GM12878 (cell line): Measurements from ENCODE around the gene GPSM1. TPM values are rescaled to one million over a fixed set of nuclear protein-coding genes. Genes with fewer than 3 reads are reported as not detected.

ENCODE experiments used
- ATAC-seq: fragments of 200-7000 bp; cut with Tn5 transposase; 3 replicates; pipeline ENCODE4 v1.9.1; 2020; ENCODE audit warnings: mild to moderate bottlenecking, moderate library complexity
- BruUV-seq: library from RNA; stranded (reverse); fragments of 400-500 nt; replicated peaks from 2 replicates; lab custom pipeline; 2021; lab: Mats Ljungman, UMichigan
- CTCF ChIA-PET: fragments of 300-600 bp; sonication (Branson Sonifier 250); formaldehyde crosslinking; extraction: SDS; loops from one replicate; lab custom pipeline; 2021; ENCODE audit warnings: inconsistent platforms; lab: Yijun Ruan, JAX
- POLR2A ChIA-PET: fragments of 350-600 bp; formaldehyde crosslinking; extraction: SDS; loops from one replicate; lab custom pipeline; 2021; ENCODE audit warnings: inconsistent platforms; lab: Charles Lee
- RAD21 ChIA-PET: fragments of 300-600 bp; sonication (Branson Sonifier 250); formaldehyde crosslinking; loops from one replicate; lab custom pipeline; 2023; ENCODE audit warnings: antibody characterized with exemption; ENCODE audit not compliant: unreplicated experiment; lab: Charles Lee
- SMC1A ChIA-PET: fragments of 300-600 bp; sonication (Branson Sonifier 250); formaldehyde crosslinking; loops from one replicate; lab custom pipeline; 2023; ENCODE audit not compliant: unreplicated experiment, uncharacterized antibody; lab: Charles Lee
- DNase-seq: peaks from one replicate; pipeline ENCODE4 v3.0.0-alpha.2; 2011; ENCODE audit warnings: low read depth, low spot score
- FAIRE-seq: peaks from 3 replicates; lab custom pipeline; 2011; peaks lifted over from hg19 to GRCh38; lab: Jason Lieb, UNC
- H2AFZ ChIP-seq: 2 replicates; pipeline ENCODE4 v1.6.0; 2011; ENCODE audit warnings: low read depth, low read length, control low read depth; ENCODE audit not compliant: control insufficient read depth
- H3K27ac ChIP-seq: 2 replicates; pipeline ENCODE4 v1.5.1; 2011; ENCODE audit warnings: control low read depth; ENCODE audit not compliant: control insufficient read depth, insufficient read depth
- H3K27me3 ChIP-seq, 2 experiments: replicated peaks in 1 of 2; 2 replicates each; pipeline versions ENCODE4 v1.6.0 to v1.6.1; 2011; ENCODE audit warnings: low read length in 1 of 2; ENCODE audit not compliant: control insufficient read depth in 2 of 2, insufficient read depth in 2 of 2
- H3K36me3 ChIP-seq, 2 experiments: 2 replicates each; pipeline ENCODE4 v1.5.1; 2011; ENCODE audit warnings: low read length in 1 of 2; ENCODE audit not compliant: control insufficient read depth in 2 of 2, insufficient read depth in 2 of 2
- H3K4me1 ChIP-seq: 2 replicates; pipeline ENCODE4 v1.6.1; 2011; ENCODE audit warnings: mild to moderate bottlenecking, low read length, moderate library complexity, mixed read lengths; ENCODE audit not compliant: control insufficient read depth, insufficient read depth
- H3K4me2 ChIP-seq: 2 replicates; pipeline ENCODE4 v1.6.0; 2011; ENCODE audit warnings: control low read depth; ENCODE audit not compliant: control insufficient read depth, insufficient read depth
- H3K4me3 ChIP-seq: fragments of 200-600 bp; sonication (generic); 2 replicates; pipeline ENCODE4 v1.5.1; 2016
- H3K79me2 ChIP-seq: 2 replicates; pipeline ENCODE4 v1.6.0; 2011; ENCODE audit warnings: low read length; ENCODE audit not compliant: control insufficient read depth, insufficient read depth
- H3K9ac ChIP-seq: 2 replicates; pipeline ENCODE4 v1.8.0; 2011; ENCODE audit warnings: low read length, control low read depth, mixed read lengths; ENCODE audit not compliant: control insufficient read depth, insufficient read depth
- H3K9me3 ChIP-seq: replicated peaks from 3 replicates; pipeline ENCODE4 v1.5.1; 2011; ENCODE audit warnings: mild to moderate bottlenecking, low read length; ENCODE audit not compliant: control insufficient read depth, insufficient read depth
- H4K20me1 ChIP-seq: 2 replicates; pipeline ENCODE4 v1.6.0; 2011; ENCODE audit not compliant: control insufficient read depth, insufficient read depth
- BACH1 ChIP-seq: fragments of 450-650 bp; IDR thresholded peaks from 2 replicates; pipeline ENCODE4 v1.6.1; 2017; ENCODE audit warnings: mild to moderate bottlenecking, borderline replicate concordance
- BHLHE40 ChIP-seq, 2 experiments: fragments of 450-650 bp in 1 of 2; IDR thresholded peaks; 2 replicates each; pipeline ENCODE4 v1.6.1; 2011 to 2017; ENCODE audit warnings: low read depth in 2 of 2, borderline replicate concordance in 1 of 2, improper control_type of control experiment in 1 of 2, low read length in 1 of 2, mild to moderate bottlenecking in 1 of 2
- CHD2 ChIP-seq: IDR thresholded peaks from 2 replicates; pipeline ENCODE4 v1.6.1; 2011; ENCODE audit warnings: low read depth, low read length, improper control_type of control experiment, borderline replicate concordance
- DPF2 ChIP-seq: fragments of 450-650 bp; IDR thresholded peaks from 2 replicates; pipeline ENCODE4 v1.6.1; 2017; ENCODE audit warnings: mild to moderate bottlenecking
- HSF1 ChIP-seq: fragments of 150-350 bp; IDR thresholded peaks from 2 replicates; pipeline ENCODE4 v1.6.1; 2014; ENCODE audit warnings: mild to moderate bottlenecking, low read depth, low read length
- MEF2A ChIP-seq: IDR thresholded peaks from 2 replicates; pipeline ENCODE4 v1.6.1; 2011; ENCODE audit warnings: low read depth, mild to moderate bottlenecking, low read length, moderate library complexity; ENCODE audit not compliant: insufficient read depth
- NRF1 ChIP-seq: conservative IDR thresholded peaks from 2 replicates; pipeline ENCODE4 v1.6.1; 2011; ENCODE audit warnings: mild to moderate bottlenecking, low read depth, low read length, improper control_type of control experiment
- POLR2AphosphoS5 ChIP-seq: IDR thresholded peaks from 2 replicates; pipeline ENCODE4 v1.6.1; 2011; ENCODE audit warnings: mild to moderate bottlenecking, low read length, inconsistent platforms
- WGBS: methylation state at CpG from one replicate; pipeline ENCODE4 v1.1.6; 2016; ENCODE audit warnings: low lambda C conversion rate; ENCODE audit not compliant: insufficient replicate concordance, insufficient coverage; ENCODE audit errors: missing lambda C conversion rate; 5-methylcytosine and 5-hydroxymethylcytosine counted together
- in situ Hi-C: fragments of 300-500 bp; cut with MboI; formaldehyde crosslinking; loops from 9 replicates; pipeline ENCODE4 v1.14.3; 2018; ENCODE audit warnings: mixed read lengths
- intact Hi-C: fragments of 100-400 bp; cut with micrococcal nuclease; formaldehyde crosslinking; loops from one replicate; pipeline ENCODE4 v1.14.2; 2022; ENCODE audit not compliant: unreplicated experiment
- polyA plus RNA-seq, 11 experiments: library from polyadenylated mRNA; depleted of rRNA in 4 of 11; unstranded in 6 of 11; stranded (reverse) in 5 of 11; fragments of >200 nt; fragmentation: Nextera tagmentation in 4 of 11; fragmentation: Illumina TruSeq in 1 of 11; extraction: Ambion mirVana in 4 of 11; extraction: Trizol in 1 of 11; gene quantifications; 1 replicate in 1 of 11; 2 replicates in 10 of 11; pipeline versions ENCODE4 v1.2.1 to v1.2.3, GENCODE V29; 2011 to 2016; ENCODE audit warnings: inconsistent platforms in 2 of 11, missing spikeins in 2 of 11, low read depth in 1 of 11
- total RNA-seq, 4 experiments: library from RNA; depleted of rRNA in 3 of 4; stranded (reverse); fragments of >200 nt in 3 of 4; fragmentation: Illumina TruSeq in 1 of 4; extraction: Trizol in 1 of 4; gene quantifications; 2 replicates each; pipeline versions ENCODE4 v1.2.1 to v1.2.3, GENCODE V29; 2013 to 2021
- TF ChIP-seq, protein P1 (sequence below): fragments of 450-650 bp; formaldehyde crosslinking; IDR thresholded peaks from 2 replicates; pipeline ENCODE4 v1.4.0; 2020; ENCODE audit warnings: mild to moderate bottlenecking, moderate library complexity
- TF ChIP-seq, protein P2 (sequence below): fragments of 450-650 bp; IDR thresholded peaks from 2 replicates; pipeline ENCODE4 v1.6.1; 2017; ENCODE audit warnings: borderline replicate concordance
- TF ChIP-seq, protein P3 (sequence below): IDR thresholded peaks from 2 replicates; pipeline ENCODE4 v1.6.1; 2011; ENCODE audit warnings: low read depth, mild to moderate bottlenecking, low read length, moderate library complexity, borderline replicate concordance; ENCODE audit errors: extremely low read depth

GPSM1 gene
- total and polyA plus RNA-seq, 10 of the 15 experiments (the other 5 are each of a cell fraction or from before 2014, with no cell fraction given): 0.04 to 0.10 (median 0.10) TPM; not detected in 7

DNA sequence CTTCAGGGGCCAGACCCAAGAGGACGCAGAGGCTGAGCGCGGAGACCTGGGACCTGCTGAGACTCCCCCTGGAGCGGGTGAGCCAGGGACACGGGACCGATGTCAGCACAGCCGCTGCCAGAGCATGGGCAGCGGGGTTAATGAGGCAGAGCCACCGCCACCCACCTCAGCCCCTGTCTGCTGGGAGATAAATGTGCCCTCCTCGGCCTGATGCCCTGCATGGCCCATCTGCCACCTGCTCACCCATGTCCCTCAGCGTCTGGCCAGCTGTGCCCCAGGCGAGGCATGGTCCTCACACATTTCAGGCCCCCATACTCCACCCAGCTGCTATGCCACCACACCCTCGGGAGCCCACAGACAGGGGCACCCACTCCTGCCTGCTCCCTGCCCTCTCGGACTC, 21.4 kb downstream of the GPSM1 start:
- no peaks in the 10 kb centered on the region for H3K79me2 ChIP-seq
- no peak overlapping the region for H3K27ac ChIP-seq
- DNase-seq (no peak), FAIRE-seq (no peak), ATAC-seq (no peak)
- H2AFZ ChIP-seq: no peak overlapping the region
- H3K4me3 ChIP-seq: no peak overlapping the region
- H3K4me2 ChIP-seq: no peak overlapping the region
- in situ Hi-C loops (no loop called here), intact Hi-C loops (no loop called here)
- no peaks in the 10 kb centered on the region; a peak in 1 of 4 replicates for H3K27me3 ChIP-seq
- ChIA-PET RAD21 (no interaction called here), POLR2A (no interaction called here), SMC1A (no interaction called here), CTCF (no interaction called here)
- TF ChIP-seq BHLHE40 (IDR thresholded peaks at IDR 0.05; ENCODE audit: borderline replicate concordance in 1 of 2, low read depth in 2 of 2, low read length in 1 of 2) (no peak), BACH1 (no peak), HSF1 (no peak)
- H3K9me3 ChIP-seq: no peaks in the 10 kb centered on the region
- H3K4me1 ChIP-seq: no peaks in the 10 kb centered on the region
- WGBS: 17% methylated on average over 14 of the region's 14 CpGs
- H4K20me1 ChIP-seq: no peaks in the 10 kb centered on the region
- no peak overlapping the region for H3K9ac ChIP-seq
- no peaks in the 10 kb centered on the region for H3K36me3 ChIP-seq
- BruUV-seq: no TSS peak

DNA sequence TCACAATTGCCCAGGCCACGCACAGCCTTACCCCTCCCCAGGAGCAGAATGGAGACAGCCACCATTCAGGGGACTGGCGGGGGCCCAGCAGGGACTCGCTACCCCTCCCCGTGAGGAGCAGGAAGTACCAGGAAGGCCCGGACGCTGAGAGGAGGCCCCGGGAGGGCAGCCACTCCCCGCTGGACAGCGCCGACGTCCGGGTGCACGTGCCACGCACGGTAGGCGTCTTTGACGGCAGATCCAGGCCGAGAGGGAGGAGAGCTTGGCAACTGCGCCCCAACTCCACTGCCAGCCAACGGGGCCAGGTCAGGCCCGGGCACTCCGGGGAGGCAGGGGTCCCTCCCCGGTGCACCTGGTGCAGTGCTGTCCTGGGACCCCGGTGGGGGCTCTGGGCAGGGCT, 22.2 kb downstream of the GPSM1 start:
- Histone ChIP-seq H3K9me3 (no peaks in the 10 kb centered on the region), H3K27me3 (no peaks in the 10 kb centered on the region; a peak in 1 of 4 replicates), H3K9ac (no peak overlapping the region), H3K4me3 (no peak overlapping the region), H3K27ac (no peak overlapping the region), H3K79me2 (no peaks in the 10 kb centered on the region), H2AFZ (no peak overlapping the region), H3K4me2 (no peak overlapping the region), H4K20me1 (no peaks in the 10 kb centered on the region), H3K4me1 (no peaks in the 10 kb centered on the region), H3K36me3 (no peaks in the 10 kb centered on the region)
- 29% methylated on average over 24 of the region's 24 CpGs for WGBS
- ChIA-PET POLR2A (no interaction called here), CTCF (no interaction called here), SMC1A (no interaction called here), RAD21 (no interaction called here)
- in situ Hi-C loops: no loop called here
- FAIRE-seq: no peak
- no peak for ATAC-seq
- intact Hi-C loops: no loop called here
- no peak for DNase-seq
- BruUV-seq: no TSS peak
- TF ChIP-seq MEF2A (no peak), DPF2 (no peak), POLR2AphosphoS5 (no peak), NRF1 (no peak), CHD2 (no peak)
- TF ChIP-seq, protein P1, sequence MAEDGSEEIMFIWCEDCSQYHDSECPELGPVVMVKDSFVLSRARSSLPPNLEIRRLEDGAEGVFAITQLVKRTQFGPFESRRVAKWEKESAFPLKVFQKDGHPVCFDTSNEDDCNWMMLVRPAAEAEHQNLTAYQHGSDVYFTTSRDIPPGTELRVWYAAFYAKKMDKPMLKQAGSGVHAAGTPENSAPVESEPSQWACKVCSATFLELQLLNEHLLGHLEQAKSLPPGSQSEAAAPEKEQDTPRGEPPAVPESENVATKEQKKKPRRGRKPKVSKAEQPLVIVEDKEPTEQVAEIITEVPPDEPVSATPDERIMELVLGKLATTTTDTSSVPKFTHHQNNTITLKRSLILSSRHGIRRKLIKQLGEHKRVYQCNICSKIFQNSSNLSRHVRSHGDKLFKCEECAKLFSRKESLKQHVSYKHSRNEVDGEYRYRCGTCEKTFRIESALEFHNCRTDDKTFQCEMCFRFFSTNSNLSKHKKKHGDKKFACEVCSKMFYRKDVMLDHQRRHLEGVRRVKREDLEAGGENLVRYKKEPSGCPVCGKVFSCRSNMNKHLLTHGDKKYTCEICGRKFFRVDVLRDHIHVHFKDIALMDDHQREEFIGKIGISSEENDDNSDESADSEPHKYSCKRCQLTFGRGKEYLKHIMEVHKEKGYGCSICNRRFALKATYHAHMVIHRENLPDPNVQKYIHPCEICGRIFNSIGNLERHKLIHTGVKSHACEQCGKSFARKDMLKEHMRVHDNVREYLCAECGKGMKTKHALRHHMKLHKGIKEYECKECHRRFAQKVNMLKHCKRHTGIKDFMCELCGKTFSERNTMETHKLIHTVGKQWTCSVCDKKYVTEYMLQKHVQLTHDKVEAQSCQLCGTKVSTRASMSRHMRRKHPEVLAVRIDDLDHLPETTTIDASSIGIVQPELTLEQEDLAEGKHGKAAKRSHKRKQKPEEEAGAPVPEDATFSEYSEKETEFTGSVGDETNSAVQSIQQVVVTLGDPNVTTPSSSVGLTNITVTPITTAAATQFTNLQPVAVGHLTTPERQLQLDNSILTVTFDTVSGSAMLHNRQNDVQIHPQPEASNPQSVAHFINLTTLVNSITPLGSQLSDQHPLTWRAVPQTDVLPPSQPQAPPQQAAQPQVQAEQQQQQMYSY (CRISPR knock-in tag): no peak
- TF ChIP-seq, protein P2, sequence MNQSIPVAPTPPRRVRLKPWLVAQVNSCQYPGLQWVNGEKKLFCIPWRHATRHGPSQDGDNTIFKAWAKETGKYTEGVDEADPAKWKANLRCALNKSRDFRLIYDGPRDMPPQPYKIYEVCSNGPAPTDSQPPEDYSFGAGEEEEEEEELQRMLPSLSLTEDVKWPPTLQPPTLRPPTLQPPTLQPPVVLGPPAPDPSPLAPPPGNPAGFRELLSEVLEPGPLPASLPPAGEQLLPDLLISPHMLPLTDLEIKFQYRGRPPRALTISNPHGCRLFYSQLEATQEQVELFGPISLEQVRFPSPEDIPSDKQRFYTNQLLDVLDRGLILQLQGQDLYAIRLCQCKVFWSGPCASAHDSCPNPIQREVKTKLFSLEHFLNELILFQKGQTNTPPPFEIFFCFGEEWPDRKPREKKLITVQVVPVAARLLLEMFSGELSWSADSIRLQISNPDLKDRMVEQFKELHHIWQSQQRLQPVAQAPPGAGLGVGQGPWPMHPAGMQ: no peak
- TF ChIP-seq, protein P3, sequence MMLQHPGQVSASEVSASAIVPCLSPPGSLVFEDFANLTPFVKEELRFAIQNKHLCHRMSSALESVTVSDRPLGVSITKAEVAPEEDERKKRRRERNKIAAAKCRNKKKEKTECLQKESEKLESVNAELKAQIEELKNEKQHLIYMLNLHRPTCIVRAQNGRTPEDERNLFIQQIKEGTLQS: no peak
